Thoracic aorta (tissue), 2 donors: ENCODE measurements around the gene SOD1. TPM values are rescaled to one million over a fixed set of nuclear protein-coding genes. Genes with fewer than 3 reads are reported as not detected.

ENCODE experiments used
- ATAC-seq: fragments of 150-250 bp; one replicate; pipeline ENCODE4 v1.8.0; 2017; ENCODE audit warnings: low read depth; ENCODE audit not compliant: insufficient number of reproducible peaks, low FRiP score
- DNase-seq: peaks from one replicate; pipeline ENCODE4 v3.0.0-alpha.2; 2020; ENCODE audit warnings: low spot score
- H3K27ac ChIP-seq, 2 donors: fragments of 200-600 bp; sonication (generic); 1 replicate in 1 of 2; 2 replicates in 1 of 2; pipeline ENCODE4 v1.5.1; 2016; ENCODE audit warnings: mild to moderate bottlenecking in 2 of 2, moderate library complexity in 2 of 2
- H3K27me3 ChIP-seq: fragments of 200-600 bp; sonication (generic); replicated peaks from 2 replicates; pipeline ENCODE4 v1.6.0; 2016; ENCODE audit warnings: mild to moderate bottlenecking; ENCODE audit not compliant: insufficient read depth
- H3K36me3 ChIP-seq: fragments of 200-600 bp; sonication (generic); one replicate; pipeline ENCODE4 v1.5.1; 2016
- H3K4me1 ChIP-seq, 2 donors: fragments of 200-600 bp; sonication (generic); 1 replicate in 1 of 2; 2 replicates in 1 of 2; pipeline versions ENCODE4 v1.5.1 to v1.6.0; 2016; ENCODE audit warnings: low read depth in 2 of 2, mild to moderate bottlenecking in 1 of 2; ENCODE audit not compliant: control insufficient read depth in 1 of 2
- H3K4me3 ChIP-seq: fragments of 200-600 bp; sonication (generic); 2 replicates; pipeline ENCODE4 v1.5.1; 2016; ENCODE audit warnings: mild to moderate bottlenecking
- H3K9me3 ChIP-seq: fragments of 200-600 bp; sonication (generic); 2 replicates; pipeline ENCODE4 v1.5.1; 2016
- CTCF ChIP-seq: fragments of 200-600 bp; sonication (generic); IDR thresholded peaks from one replicate; pipeline ENCODE4 v1.5.1; 2019; ENCODE audit warnings: antibody characterized with exemption
- total RNA-seq, 2 donors: library from RNA; depleted of rRNA; stranded (reverse); fragments of >200 nt; gene quantifications; one replicate each; pipeline versions ENCODE4 v1.1.0 to v1.2.3, GENCODE V29; 2016

The SOD1 gene
- total RNA-seq, 2 donors from 2014 or later: 111 to 215 TPM

DNA sequence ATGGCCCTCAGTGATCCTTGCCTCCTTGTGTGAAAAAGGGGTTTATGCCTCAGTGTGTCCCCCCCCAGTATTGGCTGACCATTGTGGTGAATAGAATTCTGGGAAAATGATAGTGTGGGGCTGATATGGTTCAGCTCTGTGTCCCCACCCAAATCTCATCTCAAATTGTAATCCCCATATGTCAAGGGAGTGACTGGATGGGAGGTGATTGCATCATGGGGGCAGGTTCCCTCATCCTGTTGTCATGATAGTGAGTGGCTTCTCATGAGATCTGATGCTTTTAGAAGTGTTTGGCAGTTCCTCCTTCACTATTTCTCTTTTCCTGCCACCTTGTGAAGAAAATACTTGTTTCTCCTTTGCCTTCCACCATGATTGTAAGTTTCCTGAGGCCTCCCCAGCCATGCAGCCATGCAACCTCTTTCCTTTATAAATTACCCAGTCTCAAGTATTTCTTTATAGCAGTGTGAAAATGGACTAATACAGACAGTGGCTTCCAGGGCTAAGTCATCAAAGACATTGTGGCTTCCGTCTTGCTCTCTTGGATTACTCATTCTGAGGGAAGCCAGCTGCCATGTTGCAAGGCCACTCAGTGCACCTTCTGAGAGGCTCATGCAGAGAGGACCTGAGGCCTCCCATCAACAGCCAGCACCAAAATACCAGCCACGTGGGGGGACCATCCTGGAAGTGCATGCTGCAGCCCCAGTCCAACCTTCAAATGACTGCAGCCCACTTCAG is 40.6 kb upstream of the SOD1 start:
- no peaks in the 10 kb centered on the region for H3K9me3 ChIP-seq
- H3K36me3 ChIP-seq: no peaks in the 10 kb centered on the region
- no peak overlapping the region for H3K27ac ChIP-seq
- H3K4me3 ChIP-seq: no peak overlapping the region
- ATAC-seq (no peak), DNase-seq (no peak)
- H3K27me3 ChIP-seq: no peaks in the 10 kb centered on the region
- no peaks in the 10 kb centered on the region for H3K4me1 ChIP-seq
- no peak for TF ChIP-seq CTCF

GRCh38 chr21:31622397-31622796 is 37.1 kb upstream of the SOD1 start:
- no peaks in the 10 kb centered on the region for H3K9me3 ChIP-seq
- H3K4me1 ChIP-seq: no peaks in the 10 kb centered on the region
- no peaks in the 10 kb centered on the region for H3K36me3 ChIP-seq
- ATAC-seq (no peak), DNase-seq (no peak)
- H3K27ac ChIP-seq: no peak overlapping the region
- no peak overlapping the region for H3K4me3 ChIP-seq
- H3K27me3 ChIP-seq: no peaks in the 10 kb centered on the region
- TF ChIP-seq CTCF: no peak

GRCh38 chr21:31623664-31624063 is 35.8 kb upstream of the SOD1 start:
- ATAC-seq (no peak), DNase-seq (no peak)
- H3K4me1 ChIP-seq: no peaks in the 10 kb centered on the region
- no peak for TF ChIP-seq CTCF
- H3K27ac ChIP-seq: no peak overlapping the region
- no peaks in the 10 kb centered on the region for H3K27me3 ChIP-seq
- no peak overlapping the region for H3K4me3 ChIP-seq
- no peaks in the 10 kb centered on the region for H3K9me3 ChIP-seq
- H3K36me3 ChIP-seq: no peaks in the 10 kb centered on the region

- no peak for TF ChIP-seq CTCF
- H3K9me3 ChIP-seq: no peaks in the 10 kb centered on the region
- H3K4me3 ChIP-seq: no peak overlapping the region
- no peaks in the 10 kb centered on the region for H3K36me3 ChIP-seq
- no peak for ATAC-seq
- H3K4me1 ChIP-seq: no peaks in the 10 kb centered on the region
- no peaks in the 10 kb centered on the region for H3K27me3 ChIP-seq
- no peak overlapping the region for H3K27ac ChIP-seq
- DNase-seq: no peak
Observed at GRCh38 chr21:31624181-31624580, 35.3 kb upstream of the SOD1 start.

GRCh38 chr21:31624961-31625491 is 34.5 kb upstream of the SOD1 start:
- H3K4me3 ChIP-seq: no peak overlapping the region
- no peak for DNase-seq
- no peaks in the 10 kb centered on the region for H3K9me3 ChIP-seq
- no peaks in the 10 kb centered on the region for H3K4me1 ChIP-seq
- H3K27ac ChIP-seq: no peak overlapping the region
- no peaks in the 10 kb centered on the region for H3K27me3 ChIP-seq
- H3K36me3 ChIP-seq: no peaks in the 10 kb centered on the region
- TF ChIP-seq CTCF: no peak
- ATAC-seq: no peak
